Fibroblast of skin of right quadriceps (primary cell): Measurements from ENCODE around the gene AKR1C3.
"Not testable (repeated sequence)": the region's sequence is repeated elsewhere in the genome, so short reads cannot be mapped to it uniquely, and the experiment has no call there.

Experiments used
- DNase-seq: peaks from one replicate; pipeline ENCODE4 v3.0.0-alpha.2; 2013

AKR1C3 gene

DNA sequence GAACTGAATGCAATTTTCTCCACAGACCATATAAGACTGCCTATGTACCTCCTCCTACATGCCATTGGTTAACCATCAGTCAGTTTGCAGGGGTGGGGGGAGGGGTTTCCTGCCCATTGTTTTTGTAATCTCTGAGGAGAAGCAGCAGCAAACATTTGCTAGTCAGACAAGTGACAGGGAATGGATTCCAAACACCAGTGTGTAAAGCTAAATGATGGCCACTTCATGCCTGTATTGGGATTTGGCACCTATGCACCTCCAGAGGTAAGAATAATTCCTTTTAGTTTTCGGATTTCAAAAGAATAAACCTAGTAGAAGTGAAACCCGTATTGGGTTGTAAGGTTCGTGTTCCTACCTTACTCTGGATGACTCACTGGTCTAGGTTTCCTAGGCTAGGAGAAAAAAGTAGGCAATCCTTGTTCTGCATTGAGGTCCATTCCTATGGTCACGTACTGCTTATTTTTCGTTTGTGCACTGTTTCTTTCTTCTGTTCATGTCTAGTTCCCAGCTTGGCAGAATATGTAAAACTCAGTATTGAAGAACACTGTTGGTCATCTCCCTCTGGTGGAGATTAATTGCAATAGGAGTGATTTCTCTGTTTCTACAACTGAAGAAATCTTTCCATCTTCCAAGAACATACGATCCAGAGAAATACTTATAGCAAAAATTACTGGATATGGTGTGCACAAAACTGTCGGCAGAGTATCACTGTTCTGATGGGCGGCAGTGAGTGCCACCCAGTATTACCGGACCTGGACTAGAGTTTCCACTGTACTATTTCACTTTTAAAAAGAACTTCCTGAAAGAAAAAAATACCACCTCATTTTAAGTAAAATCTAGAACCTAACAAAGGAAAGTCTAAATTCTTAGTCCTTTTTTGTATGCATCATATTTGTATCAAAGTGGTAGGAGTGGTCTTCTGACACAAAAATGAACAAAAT is at the start of gene AKR1C3:
TSS of gene AKR1C3 (plus strand) at position 150 of the 941 bp plus-strand sequence. CDS start at position 181, 31 bp downstream.
- DNase-seq: peak; percentile 43

DNA sequence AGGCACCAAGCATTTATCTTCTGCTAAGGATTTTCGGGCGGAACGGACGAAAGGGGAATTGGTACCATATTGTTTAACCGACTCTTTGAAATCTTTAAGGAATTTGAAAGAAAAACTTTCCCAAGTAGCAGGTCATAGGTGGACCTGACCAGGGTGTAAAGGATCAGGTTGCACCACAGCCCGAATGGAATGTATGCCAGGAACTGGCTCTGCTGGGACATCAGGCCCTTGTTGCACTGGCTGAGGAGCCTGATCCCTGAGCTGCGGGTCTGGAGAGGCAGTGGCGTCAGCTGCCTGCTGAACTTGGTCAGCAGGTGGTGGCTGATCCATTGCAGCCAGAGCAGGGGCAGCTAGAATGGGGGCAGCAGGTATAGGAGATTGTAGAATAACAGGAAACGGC is 49.1 kb upstream of the AKR1C3 start:
- no peak for DNase-seq

DNA sequence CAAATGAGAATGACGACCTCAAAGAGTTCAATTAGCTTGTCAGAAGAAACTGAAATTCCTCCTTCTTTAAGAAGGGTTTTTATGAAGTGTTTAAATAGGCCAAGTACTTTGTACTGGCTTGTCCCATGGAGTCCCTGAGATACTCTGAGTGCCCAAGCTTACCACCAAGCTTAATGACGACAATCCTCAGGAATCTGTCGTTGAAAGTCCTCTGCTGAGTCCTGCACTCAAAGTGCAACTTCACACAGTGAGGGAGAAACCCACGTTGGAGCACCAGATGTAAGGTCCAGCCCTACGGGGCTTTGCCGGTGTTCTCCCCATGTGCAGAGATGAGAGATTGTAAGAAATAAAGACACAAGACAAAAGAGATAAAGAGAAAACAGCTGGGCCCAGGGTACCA is 47.8 kb upstream of the AKR1C3 start:
- DNase-seq: no peak

DNA sequence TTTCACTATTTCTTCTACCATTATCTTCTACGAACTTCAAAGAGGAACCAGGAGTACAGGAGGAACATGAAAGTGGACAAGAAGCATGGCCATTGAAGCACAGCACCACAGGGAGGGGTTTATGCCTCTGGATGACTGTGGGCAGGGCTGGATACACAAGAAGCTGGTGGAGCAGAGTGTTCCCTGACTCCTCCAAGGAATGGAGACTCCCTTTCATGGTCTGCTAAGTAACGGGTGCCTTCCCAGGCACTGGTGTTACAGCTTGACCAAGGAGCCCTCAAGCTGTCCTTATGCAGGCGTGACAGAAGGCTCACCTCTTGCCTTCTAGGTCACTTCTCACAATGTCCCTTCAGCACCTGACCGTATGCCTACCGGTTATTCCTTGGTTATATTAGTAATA is 47.2 kb upstream of the AKR1C3 start:
- DNase-seq: not testable (repeated sequence)

DNA sequence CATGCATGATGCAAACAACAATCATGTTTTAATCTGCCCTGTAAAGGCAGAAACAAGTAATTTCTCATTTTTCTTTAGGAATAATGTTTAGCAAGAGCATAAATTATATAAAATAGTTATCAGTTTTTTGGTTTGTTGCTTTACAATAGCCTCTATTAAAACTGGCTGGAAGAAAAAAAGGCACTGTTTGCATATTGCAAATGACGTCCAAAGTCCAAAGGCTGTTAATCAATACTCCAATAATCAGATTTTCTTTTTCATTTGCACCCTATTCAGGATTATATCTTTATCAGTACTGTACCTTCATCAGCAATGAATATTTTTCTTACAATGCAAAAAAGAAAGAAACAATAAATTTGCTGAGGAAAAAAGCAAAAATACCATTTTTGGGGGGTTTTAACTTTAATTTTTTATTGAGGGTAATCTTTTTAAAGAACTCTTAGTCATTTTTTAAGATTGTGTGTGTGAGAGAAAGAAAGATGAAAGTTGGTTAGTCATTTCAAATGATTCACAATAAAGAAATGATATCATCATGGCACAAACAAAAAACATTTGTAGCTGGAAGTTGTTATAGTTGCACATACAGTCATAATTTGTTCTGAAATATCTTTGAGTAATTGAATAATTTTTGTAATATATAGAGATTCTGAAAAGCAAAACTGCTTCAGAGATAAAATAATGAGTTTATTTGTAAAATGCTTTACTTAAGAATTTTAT is 46.1 kb upstream of the AKR1C3 start:
- DNase-seq: no peak

DNA sequence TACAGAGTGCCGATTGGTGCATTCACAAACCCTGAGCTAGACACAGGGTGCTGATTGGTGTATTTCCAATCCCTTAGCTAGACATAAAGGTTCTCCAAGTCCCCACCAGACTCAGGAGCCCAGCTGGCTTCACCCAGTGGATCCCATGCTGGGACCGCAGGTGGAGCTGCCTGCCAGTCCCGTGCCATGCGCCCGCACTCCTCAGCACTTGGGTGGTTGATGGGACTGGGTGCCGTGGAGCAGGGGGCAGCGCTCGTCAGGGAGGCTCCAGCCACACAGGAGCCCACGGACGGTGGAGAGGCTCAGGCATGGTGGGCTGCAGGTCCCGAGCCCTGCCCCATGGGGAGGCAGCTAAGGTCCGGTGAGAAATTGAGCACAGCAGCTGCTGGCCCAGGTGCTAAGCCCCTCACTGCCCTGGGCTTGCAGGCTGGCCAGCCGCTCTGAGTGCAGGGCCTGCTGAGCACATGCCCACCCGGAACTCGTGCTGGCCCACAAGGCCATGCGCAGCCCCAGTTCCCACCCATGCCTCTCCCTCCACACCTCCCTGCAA is 41.2 kb upstream of the AKR1C3 start:
- not testable (repeated sequence) for DNase-seq

DNA sequence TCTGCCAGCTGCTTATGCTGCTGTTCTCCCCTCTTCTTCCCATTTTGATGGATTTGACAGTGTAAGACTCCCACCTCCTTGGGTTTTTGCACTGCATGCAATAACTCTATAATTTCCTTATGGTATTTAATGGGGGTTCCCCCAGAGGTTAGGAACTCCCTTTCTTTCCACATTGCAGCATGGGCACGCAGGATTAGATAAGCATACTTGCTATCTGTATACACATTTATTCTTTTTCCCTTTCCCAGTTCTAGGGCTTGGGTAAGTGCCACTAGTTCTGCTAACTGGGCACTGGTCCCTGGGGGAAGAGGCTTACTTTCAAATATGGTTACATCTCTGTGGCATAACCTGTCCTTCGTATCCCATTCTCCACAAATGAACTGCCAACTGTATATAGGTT is 39.4 kb upstream of the AKR1C3 start:
- DNase-seq: not testable (repeated sequence)

DNA sequence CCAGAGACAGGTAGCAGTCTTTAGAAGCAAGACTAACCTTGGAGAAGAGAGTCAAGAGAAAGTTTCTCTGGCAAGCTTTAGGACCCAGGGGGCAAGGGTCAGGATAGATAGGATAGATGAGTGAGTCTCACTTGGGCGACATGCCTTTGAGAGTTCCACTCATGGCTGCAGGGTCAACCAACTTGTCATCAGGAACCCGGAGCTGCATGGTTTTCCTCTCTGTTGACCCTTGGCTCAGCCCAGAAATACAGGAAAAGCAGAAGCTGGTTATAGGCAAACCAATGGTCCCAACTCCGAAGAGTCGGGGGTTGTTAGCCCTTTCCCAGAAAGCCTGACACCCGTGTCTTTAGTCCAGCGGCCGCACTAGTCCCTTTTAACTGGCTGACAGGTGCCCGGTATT is 34.9 kb upstream of the AKR1C3 start:
- DNase-seq: not testable (repeated sequence)

DNA sequence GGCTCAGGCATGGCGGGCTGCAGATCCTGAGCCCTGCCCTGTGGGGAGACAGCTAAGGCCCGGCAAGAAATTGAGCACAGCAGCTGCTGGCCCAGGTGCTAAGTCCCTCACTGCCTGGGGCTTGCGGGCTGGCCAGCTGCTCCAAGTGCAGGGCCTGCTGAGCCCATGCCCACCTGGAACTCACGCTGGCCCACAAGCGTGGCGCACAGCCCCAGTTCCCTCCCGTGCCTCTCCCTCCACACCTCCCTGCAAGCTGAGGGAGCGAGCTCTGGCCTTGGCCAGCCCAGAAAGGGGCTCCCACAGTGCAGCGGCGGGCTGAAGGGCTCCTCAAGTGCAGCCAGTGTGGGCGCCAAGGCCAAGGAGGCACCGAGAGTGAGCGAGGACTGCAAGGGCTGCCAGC is 33.4 kb upstream of the AKR1C3 start:
- not testable (repeated sequence) for DNase-seq

DNA sequence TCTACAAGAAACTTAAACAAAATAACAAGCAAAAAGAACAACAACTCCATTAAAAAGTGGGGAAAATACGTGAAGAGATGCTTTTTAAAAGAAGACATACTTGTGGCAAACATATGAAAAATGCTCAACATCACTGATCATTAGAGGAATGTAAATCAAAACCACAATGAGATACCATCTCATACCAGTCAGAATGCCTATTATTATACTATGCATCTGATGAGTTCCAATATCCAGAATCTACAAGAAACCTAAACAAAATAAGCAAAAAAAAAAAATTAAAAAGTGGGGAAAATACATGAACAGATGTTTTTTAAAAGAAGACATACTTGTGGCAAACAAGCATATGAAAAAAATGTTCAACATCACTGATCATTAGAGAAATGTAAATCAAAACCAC is 29.6 kb upstream of the AKR1C3 start:
- DNase-seq: peak; percentile 28

DNA sequence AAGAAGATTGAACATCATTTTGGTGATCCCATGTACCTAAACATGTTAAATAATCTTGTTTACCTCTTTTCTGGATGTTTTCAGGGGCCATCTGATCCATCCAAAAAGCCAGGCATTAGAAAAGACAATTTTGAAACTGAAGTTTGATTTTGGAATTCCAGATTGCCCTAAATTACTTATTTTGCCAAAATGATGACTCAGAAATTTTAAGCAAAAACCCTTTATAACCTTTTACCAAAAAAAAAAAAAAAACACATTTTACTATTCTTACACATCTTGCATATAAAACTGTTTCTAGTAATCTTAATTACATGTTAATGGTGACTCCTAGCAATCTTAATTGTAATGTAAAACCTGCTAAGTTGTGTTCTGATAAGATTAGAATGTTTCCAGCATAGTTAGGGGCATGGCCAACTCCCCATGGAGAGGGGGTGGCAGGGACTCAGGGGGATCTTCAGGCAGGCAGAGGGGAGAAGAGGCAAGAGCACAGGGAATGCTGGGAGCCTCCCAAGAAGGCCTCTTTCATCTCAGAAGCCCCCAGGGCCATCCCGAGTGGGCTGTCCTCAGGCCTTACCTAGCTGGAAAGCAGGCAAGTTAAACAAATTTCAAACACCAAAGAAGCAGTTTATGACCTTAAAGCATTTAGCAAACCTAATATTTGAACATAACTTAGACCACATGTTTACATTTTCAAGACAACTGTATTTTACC is 25.8 kb upstream of the AKR1C3 start:
- no peak for DNase-seq

DNA sequence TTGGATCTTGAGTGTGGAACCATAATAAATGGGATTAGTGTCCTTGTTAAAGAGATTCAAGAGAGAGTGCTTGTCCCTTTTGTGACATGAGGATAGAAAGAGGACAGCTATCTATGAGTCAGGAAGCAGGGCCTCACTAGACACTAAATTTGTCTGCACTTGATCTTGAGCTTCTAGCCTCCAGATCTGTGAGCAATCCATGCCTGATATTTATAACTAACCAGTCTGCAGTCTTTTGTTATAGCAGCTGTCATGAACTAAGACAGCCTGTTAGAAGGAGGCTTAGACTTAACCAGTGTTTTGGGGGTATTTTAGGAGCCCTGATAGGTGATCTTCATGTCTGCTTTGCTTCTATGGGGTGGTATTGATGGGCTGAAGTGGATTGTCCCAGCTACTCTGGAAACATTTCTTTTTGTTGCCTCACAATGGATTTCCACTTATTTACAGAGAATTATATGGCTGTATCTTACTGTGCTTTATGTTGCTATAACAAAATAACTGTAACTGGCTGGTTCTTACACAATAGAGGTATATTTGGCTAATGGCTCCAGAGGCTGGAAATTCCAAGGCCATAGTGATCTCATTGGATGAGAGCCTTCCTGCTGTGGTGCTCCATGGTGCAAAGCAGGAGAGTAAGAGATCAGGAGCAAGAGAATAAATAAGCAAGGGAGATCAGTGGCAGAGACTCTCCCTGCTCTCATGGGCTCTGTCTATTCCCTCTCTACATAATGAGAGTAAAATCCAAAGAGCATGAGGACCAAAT is 23.4 kb upstream of the AKR1C3 start:
- DNase-seq: peak; percentile 23

DNA sequence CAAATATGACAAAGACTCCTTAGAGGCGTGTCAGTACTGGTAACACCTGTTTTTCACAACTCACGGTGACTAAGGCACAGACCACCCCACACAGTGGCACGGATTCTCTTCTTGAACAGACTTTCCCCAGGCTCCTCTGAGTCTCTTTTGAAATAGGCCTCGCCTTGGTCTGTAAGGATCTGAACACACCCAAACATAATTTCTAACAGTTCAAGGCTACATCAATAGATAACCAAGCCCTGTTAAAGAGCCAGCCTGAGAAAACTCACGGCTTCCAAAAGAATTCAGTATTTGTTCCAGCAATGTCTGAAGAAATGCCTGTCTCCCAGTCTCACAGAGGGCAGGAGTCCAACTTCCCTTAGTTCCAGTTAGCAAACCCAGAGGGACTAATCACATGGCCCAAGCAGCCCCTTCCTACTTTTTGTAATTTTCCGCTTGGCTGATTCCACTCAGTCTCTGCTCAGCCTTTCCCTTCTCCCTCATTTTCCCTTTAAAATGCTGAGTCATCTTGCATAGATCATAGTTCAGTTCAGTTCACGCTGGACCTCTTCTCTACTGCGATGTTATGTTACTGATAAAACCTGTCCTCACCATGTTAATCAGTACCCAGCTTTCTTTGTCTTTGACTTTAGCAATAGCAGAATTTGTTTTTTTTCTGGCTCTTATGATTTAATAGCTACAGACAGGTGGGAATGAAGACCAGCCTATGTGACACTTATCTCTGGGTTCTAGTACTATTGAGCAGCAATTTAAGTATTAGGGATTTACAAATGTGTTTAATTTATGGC is 22.6 kb upstream of the AKR1C3 start:
- peak; percentile 84 for DNase-seq

DNA sequence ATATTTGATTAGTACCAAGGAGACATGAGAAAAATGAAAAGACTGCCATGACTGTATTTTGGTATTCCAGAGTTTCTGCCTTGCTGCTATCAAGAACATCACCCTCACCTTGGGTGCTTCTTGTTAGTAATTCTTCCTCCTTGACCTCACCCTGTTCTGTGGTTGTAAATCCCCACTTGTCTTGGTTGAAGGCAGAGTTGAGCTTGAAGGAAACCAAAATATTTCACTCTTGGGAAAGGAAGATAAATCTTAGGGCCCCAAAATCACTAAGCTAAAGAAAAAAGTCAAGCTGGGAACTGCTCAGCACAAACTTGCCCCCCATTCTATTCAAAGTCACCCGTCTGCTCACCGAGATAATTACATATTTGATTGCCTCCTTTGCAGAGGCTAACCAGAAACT is 20.6 kb upstream of the AKR1C3 start:
- no peak for DNase-seq

DNA sequence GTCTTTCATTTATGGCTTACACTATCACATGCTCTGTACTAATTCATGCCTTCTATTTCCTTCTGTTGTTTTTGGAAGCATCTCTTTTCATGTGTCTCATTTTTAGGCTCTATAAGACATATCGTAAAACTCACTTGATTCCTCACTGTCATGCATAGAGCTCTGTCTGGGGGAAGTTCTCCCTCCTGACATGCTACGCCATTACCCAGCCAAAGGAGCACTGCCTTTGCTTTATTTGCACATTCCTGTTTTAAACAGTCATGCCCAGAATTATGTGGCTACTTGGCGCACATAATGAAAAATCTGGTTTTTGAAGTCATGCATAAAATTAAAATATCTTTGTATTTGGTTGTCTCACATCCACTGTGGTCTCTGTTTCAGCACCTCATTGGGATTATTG is 17.6 kb upstream of the AKR1C3 start:
- DNase-seq: no peak

DNA sequence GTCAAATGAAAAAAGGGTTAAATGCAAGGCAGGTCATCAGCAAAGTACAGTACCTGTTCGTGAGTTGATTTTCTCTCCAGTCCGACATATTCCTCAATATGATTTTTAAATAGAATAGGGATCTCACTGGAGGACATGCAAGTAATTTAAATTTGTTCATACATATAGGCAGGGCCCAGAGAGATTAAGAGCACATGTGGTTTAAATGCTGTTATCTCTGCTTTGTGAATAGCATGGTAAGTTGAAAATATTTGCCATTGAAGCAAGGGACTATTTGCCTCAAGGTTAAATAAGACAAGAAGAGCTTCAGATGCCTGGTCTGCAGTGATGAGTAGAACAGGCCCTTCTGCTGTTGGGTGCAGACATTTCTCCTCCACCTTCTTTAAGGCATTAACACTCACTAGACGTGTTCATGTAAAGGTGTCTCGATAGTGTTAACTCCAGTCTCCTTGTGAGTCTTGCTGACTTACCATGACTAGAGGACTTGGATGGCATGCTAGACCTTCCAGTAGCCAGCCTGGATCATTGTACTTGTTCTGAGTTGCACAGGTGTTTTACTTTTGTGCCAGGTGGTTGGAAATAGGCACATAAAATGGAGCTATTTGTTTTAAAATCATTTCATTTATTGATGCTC is 15.6 kb upstream of the AKR1C3 start:
- DNase-seq: no peak

DNA sequence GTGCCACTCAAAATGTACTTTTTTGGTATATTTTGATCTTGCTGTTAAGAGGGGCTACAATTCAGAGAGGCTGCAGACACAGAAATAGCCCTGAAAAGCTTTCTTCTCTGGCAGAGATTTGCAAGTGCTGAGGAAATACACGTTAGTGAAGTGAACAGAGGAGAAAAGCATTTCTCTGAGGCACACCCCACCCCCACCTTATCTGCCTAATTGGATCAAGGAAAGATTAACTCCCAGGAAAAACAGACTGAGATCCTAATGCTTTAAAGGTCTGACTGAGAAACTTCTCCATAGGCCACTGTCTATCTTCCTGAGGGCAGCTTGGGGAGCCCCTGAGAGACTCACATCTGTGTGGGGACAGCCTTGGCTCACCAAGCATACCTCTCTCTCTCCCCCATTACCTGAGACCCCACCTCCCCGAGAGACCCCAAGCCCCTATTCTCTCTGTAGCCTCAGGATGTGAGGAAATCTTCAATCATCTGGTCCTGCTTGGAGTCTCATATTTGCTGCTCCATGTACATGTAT is 14.8 kb upstream of the AKR1C3 start:
- DNase-seq: no peak

DNA sequence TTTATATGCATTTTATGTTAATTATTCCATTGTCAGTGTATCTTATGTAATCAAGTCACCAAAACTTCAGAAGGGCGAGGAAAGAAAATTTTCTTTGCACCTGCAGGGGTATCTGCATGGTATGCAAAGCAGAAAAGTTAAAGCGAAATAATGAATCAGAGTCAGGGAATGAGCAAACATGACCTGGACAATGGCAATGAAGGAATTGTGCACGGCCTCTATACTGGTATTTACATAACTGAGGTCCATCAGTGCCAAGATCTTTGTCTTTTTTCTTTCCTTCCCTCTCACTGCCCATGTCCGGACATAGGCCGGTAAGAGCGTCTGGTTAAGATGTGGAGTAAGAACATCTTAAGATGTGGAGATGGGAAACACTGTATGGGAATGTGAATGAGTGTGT is 14.4 kb upstream of the AKR1C3 start:
- DNase-seq: no peak

DNA sequence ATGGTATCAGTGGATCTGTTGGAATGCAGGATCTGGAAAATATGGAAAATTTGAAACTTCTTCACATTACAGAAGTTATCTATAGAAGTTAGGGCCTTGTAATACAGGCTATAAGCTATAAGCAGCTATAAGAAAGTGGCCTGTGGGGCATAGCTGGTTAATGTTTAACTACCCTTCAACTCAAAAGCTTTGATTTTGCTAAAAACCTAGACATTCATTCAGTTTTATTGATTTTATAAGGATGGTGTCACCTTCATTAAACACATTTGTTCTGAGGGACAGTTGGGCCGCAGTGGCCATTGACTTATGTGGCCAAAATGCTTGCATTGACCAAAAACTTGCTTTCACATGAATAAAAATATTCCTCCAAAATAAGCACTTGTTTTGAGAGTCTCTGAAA is 13.1 kb upstream of the AKR1C3 start:
- DNase-seq: no peak

DNA sequence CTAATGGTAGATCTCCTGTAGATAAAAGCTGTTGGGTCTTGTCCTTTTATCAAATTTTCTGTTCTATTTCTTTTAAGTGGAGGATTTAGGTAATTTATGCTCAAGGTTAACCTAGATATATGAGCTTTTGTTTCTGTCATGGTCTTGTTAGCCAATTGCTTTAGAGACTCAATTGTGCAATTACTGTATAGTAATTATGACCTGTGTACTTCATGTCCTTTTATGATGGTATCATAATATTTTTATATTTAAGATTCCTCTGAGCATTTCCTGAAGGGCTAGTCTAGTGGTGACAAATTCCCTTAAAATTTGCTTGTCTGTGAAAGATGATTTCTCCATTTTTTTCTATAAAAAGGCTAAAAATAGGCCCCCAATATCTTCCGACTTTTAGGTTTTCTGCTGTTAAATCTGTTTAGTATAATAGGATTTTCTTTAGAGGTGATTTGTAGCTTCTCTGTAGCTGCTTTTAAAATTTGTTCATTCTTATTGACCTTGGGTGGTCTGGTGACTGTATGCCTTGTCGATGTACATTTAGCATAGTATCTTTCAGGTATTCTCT is 5.4 kb upstream of the AKR1C3 start:
- no peak for DNase-seq
